ENCODE results near the gene ZNF764.

- TF ChIP-seq CTCF (conservative IDR thresholded peaks at IDR 0.05; ENCODE audit: low read length) (no peak), EZH2phosphoT487 (IDR thresholded peaks at IDR 0.05; ENCODE audit: borderline replicate concordance) (no peak)
Measured at GRCh38 chr16:30581457-30581856, 23.3 kb upstream of the ZNF764 start.
